GF-D8 (cell line): Measurements from ENCODE around the gene APOBEC3A.

Source experiments
- DNase-seq: peaks from one replicate; lab custom pipeline; 2025; lab: John Stamatoyannopoulos, UW

Gene APOBEC3A

DNA sequence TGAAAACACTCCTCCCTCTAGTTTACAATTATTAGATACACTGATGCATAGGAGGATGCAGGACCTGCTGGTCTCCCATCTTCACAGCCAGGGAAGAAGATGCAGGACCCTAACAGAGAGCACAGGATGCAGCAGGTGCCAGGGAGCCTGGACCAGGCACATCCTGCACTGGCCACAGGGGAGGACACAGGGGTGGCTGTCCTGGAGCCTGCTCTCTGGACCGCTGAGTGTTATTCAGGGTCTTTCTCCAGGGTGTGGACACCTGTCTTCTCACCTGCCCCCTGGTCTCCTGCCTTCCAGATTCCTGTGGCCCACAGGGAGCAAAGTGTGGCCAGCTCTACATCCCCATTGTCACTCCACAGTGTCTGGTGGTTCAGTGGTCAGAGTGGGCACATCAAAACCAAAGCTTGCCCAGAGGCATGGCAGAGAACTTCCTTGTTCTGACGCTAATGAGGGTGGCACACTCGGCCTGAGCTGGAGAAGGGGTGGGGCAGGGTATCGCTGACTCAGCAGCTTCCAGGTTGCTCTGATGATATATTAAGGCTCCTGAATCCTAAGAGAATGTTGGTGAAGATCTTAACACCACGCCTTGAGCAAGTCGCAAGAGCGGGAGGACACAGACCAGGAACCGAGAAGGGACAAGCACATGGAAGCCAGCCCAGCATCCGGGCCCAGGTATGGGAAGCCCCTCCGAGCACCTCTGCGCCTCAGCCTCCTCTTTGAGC lies at the start of gene APOBEC3A:
APOBEC3A (plus strand) TSS at position 564 of the 725 bp plus-strand sequence; CDS start at position 647, 83 bp downstream.
- DNase-seq, result no peak

GRCh38 chr22:38907767-38908166 lies 49.6 kb upstream of the APOBEC3A start:
- DNase-seq, result no peak

GRCh38 chr22:38911434-38911833 lies 46.0 kb upstream of the APOBEC3A start:
- no peak for DNase-seq

GRCh38 chr22:38919631-38920190 lies 37.7 kb upstream of the APOBEC3A start:
- DNase-seq, result no peak

DNA sequence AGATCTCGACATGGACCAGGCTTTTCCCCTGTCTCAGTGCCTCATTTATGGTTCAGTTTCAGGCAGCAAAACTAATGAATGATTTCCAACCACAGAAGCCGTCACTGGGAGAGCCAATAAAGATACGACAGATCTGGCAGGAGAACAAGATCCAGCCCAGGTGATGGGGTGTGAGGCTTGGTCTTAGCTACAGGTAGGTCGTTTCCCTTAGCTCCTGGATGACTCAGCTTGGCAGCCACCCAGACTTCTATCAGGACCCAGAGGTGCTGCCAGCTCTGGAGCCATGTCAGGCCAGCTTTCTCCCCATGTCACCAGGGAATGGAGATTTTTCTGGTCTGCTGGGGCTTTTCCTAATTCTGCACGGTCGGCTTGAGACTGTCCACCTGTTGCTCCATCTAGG lies 36.3 kb upstream of the APOBEC3A start:
- no peak for DNase-seq

- DNase-seq, result no peak
Observed at GRCh38 chr22:38921806-38922205, 35.6 kb upstream of the APOBEC3A start.

- DNase-seq, result no peak
Observed at GRCh38 chr22:38923463-38924346, 33.7 kb upstream of the APOBEC3A start.

DNA sequence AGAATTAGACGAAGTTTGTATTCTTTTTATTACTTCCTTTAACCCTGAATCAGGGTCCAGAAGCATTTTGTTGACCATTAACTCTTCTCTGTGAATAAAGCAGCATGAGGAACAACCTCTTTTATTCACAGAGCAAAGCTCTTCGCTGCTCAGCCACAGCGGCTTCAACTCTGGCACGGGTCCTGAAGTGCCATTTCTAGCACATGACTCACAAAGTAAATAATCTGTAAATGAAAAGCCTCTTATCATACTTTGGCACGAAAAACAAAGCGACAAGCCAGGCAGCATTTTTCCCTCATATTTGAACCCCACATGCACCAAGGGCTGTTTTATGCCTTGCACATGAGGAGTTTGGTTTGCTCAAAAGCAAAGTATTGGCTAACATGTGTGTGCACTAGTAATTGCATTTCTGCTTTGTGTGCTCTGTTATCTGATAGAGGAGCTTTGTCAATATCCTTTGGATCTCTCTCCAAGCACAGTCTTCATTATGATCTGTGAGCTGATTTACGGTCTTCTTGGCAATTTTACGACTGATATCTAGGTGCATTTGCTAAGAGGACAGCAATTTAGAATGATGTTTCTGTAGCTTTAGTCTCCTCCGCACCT lies 33.0 kb upstream of the APOBEC3A start:
- no peak for DNase-seq

DNA sequence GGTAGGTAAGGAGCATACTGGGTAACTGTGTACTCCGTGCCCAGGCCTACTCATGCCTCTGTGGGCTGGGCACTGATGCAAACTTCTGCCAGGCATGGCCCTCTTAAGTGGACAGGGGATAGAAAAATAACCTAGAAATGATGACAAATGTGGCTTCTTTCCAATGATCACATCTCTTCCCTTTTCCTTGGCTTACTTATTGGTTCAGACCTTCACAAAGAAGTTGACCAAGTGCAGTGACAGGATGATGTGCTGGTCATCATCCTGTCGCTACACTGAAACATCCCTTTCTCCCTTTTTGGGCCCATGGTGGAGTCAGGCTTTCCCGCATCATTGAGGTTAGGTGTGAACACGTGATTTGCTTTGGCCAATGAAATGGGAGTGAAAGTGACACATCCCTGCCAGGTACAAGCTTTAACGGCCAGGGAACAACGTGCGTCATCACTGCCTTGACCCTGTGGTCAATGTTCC lies 31.8 kb upstream of the APOBEC3A start:
- no peak for DNase-seq

GRCh38 chr22:38927033-38927781 lies 30.2 kb upstream of the APOBEC3A start:
- no peak for DNase-seq

DNA sequence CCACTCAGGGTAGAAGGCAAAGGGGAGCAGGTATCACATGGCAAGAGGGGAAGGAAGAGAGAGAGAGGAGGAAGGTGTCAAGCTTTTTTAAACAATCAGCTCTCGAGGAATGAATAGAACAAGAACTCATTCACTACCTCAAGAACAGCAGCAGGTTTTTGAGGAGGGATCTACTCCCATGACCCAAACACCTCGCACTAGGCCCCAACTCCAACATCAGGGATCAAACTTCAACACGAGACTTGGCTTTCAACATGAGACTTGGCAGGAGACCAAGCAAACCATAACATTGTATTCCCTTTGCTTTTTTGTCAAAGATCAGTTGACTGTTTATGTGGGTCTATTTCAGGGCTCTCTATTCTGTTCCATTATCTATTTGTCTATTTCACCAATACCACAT lies 26.9 kb upstream of the APOBEC3A start:
- no peak for DNase-seq

DNA sequence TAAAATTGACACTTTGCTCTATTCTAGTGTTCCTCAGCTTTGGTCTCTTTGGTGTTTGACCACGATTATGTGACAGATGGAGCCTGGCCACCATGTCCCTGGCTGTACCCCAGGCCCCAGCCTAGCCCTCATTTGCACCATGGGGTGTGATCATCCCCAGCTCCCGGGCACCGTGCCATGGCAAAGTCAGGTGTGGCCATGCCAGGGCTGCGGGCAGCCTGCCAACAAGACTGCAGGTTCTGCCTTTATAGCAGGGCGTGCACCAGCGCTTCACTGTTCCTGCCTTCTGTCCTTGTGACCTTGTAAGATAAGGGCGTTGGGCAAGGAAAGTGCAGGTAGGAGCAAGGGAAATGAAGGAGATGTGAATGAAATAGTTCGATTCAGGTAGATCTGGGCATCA lies 22.4 kb upstream of the APOBEC3A start:
- DNase-seq, result no peak

DNA sequence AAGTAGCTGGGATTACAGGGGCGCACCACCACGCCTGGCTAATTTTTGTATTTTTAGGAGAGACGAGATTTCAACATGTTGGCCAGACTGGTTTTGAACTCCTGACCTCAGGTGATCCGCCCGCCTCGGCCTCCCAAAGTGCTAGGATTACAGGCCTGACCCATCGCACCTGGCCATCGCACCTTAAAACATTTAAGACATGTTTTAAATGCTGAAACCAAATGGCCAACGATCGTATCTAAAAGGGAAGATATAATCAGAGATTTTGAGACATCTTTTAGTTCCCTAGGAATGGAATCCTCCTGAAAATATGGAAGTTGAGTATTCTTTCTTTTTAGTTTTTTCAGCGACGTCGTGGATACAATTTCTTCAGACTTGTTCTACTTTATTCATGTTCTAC lies 21.8 kb upstream of the APOBEC3A start:
- no peak for DNase-seq

GRCh38 chr22:38936562-38936961 lies 20.8 kb upstream of the APOBEC3A start:
- DNase-seq, result no peak

- no peak for DNase-seq
Observed at GRCh38 chr22:38937036-38937435, 20.4 kb upstream of the APOBEC3A start.

DNA sequence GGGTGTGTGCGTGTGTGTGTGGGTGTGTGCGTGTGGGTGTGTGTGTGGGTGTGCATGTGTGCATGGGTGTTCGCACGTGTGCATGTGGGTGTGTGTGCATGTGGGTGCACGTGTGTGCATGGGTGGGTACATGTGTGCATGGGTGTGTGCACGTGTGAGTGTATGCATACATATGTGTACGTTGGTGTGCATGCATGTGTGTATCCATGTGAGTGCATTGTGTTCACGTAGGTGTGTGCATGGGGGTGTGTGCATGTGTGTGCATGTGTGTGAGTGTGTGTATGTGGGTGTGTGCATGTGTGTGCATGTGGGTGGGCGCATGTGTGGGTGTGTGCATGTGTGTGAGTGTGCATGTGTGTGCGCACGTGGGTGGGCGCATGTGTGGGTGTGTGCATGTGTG lies 19.9 kb upstream of the APOBEC3A start:
- DNase-seq, result no peak

DNA sequence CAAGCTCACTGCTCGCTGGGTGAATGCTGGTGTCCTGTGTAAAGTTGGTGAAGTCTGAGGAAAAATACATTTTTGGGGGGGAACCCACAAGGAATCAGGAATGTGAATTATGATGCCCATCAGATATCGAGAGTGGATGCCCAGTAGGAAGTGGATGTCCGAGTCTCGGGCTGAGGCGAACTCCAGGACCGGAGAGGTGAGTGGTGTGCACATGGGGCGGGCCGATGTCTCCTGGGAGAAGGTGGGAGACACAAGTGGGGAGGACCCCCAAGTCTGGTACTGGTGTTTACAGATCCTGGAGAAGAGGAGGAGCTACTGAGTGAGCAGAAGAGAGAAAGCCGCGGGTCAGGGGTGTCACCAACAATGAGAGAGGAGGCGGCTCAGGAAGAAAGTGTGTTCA lies 19.2 kb upstream of the APOBEC3A start:
- DNase-seq, result no peak

DNA sequence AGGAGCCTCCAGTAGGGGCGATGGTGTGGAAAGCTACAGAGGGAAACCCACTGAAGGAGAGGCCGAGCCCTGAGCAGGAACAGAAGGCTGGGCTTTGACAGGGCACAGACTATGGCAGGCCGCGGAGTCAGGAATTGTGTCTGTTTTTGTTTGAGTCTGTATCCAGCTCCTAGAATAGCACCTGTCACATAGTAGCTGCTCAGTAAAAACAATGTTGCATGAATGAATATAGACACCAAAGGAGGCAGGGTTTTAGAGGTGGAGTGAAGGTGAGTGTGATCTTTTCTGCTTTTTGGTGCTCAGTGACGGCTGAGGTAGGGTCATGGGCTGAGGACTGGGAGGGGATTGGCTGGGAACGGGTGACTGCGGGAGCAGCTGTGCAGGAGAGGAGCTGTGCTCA lies 18.5 kb upstream of the APOBEC3A start:
- DNase-seq, result no peak

GRCh38 chr22:38940811-38941384 lies 16.5 kb upstream of the APOBEC3A start:
- DNase-seq, result no peak

GRCh38 chr22:38941488-38941987 lies 15.9 kb upstream of the APOBEC3A start:
- DNase-seq, result peak; percentile 51

DNA sequence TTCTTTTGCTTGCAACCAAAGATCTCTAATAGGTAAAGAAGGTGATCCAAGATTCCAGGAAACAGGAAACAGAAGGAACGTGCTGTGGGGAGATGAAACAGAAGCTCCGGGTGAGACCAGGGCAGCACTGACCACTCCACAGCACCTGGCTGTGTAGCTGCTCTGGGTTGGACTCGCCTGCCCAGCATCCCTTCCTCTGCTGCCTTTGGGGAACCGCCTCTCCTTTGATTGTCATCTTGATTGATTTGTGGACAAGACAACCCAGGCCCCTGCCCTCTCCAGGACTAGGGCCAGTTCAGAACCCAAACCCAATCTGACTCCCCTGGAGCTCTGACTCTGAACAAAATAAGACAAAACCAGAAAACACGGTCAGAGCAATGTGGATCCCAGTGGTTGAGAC lies 14.7 kb upstream of the APOBEC3A start:
- DNase-seq, result no peak
